Endothelial cell of umbilical vein (primary cell): ENCODE results near the gene SUPT5H. TPM values are rescaled to one million over a fixed set of nuclear protein-coding genes. Genes with fewer than 3 reads are reported as not detected.

ENCODE experiments used
- BruUV-seq: library from RNA; stranded (reverse); fragments of 400-500 nt; replicated peaks from 2 replicates; lab custom pipeline; 2021; lab: Mats Ljungman, UMichigan
- CTCF ChIA-PET: fragments of 300-600, 350-600 bp; sonication (Branson Sonifier 250); formaldehyde crosslinking; loops from one replicate; lab custom pipeline; 2021; ENCODE audit warnings: antibody characterized with exemption, inconsistent platforms; lab: Charles Lee
- POLR2A ChIA-PET: fragments of 300-600, 350-600 bp; sonication (Branson Sonifier 250); formaldehyde crosslinking; loops from one replicate; lab custom pipeline; 2021; ENCODE audit warnings: antibody characterized with exemption, inconsistent platforms; lab: Charles Lee
- DNase-seq: peaks from one replicate; pipeline ENCODE4 v3.0.0-alpha.2; 2011; ENCODE audit warnings: low read depth, low spot score
- FAIRE-seq: peaks from 2 replicates; lab custom pipeline; 2011; peaks lifted over from hg19 to GRCh38; lab: Jason Lieb, UNC
- H2AFZ ChIP-seq: 2 replicates; pipeline ENCODE4 v1.6.0; 2012; ENCODE audit warnings: low read depth, low read length, control low read depth, inconsistent platforms
- H3K27ac ChIP-seq: 2 replicates; pipeline ENCODE4 v1.5.1; 2011; ENCODE audit warnings: low read depth, mild to moderate bottlenecking, control low read depth, low read length, moderate library complexity; ENCODE audit not compliant: insufficient read depth
- H3K27me3 ChIP-seq, 2 experiments: 2 replicates each; pipeline versions ENCODE4 v1.6.0 to v1.6.1; 2011; ENCODE audit warnings: low read length in 2 of 2, mixed read lengths in 1 of 2; ENCODE audit not compliant: control insufficient read depth in 2 of 2, insufficient read depth in 2 of 2
- H3K36me3 ChIP-seq, 2 experiments: 2 replicates in 1 of 2; 3 replicates in 1 of 2; pipeline ENCODE4 v1.5.1; 2011; ENCODE audit warnings: low read length in 2 of 2, mild to moderate bottlenecking in 1 of 2, moderate library complexity in 1 of 2; ENCODE audit not compliant: control insufficient read depth in 2 of 2, insufficient read depth in 2 of 2; ENCODE audit errors: extremely low read depth in 1 of 2
- H3K4me1 ChIP-seq: 3 replicates; pipeline ENCODE4 v1.5.1; 2011; ENCODE audit warnings: mild to moderate bottlenecking, low read length; ENCODE audit not compliant: control insufficient read depth, insufficient read depth; ENCODE audit errors: extremely low read depth
- H3K4me2 ChIP-seq: 2 replicates; pipeline ENCODE4 v1.6.1; 2011; ENCODE audit warnings: low read length, control low read depth, mixed read lengths; ENCODE audit not compliant: insufficient read depth
- H3K4me3 ChIP-seq, 3 experiments: fragments of 200-600 bp in 1 of 3; sonication (generic), shearing (Covaris generic) in 1 of 3; replicated peaks in 1 of 3; 2 replicates each; pipeline ENCODE4 v1.5.1; 2011 to 2016; ENCODE audit warnings: control low read depth in 3 of 3, low read length in 3 of 3, mild to moderate bottlenecking in 2 of 3, inconsistent platforms in 1 of 3, low read depth in 1 of 3, moderate library complexity in 1 of 3; ENCODE audit not compliant: insufficient read depth in 1 of 3
- H3K79me2 ChIP-seq: 2 replicates; pipeline ENCODE4 v1.6.0; 2012; ENCODE audit warnings: low read length, inconsistent platforms; ENCODE audit not compliant: control insufficient read depth, insufficient read depth
- H3K9ac ChIP-seq: replicated peaks from 2 replicates; pipeline ENCODE3; 2011; ENCODE audit warnings: low read length, control low read depth; ENCODE audit not compliant: insufficient read depth; ENCODE audit errors: extremely low read depth
- H3K9me1 ChIP-seq: replicated peaks from 3 replicates; pipeline ENCODE4 v1.6.0; 2011; ENCODE audit warnings: mild to moderate bottlenecking, low read length; ENCODE audit not compliant: control insufficient read depth, insufficient read depth; ENCODE audit errors: extremely low read depth
- H3K9me3 ChIP-seq: replicated peaks from 2 replicates; pipeline ENCODE4 v1.5.1; 2012; ENCODE audit warnings: low read length, inconsistent platforms; ENCODE audit not compliant: control insufficient read depth, insufficient read depth
- H4K20me1 ChIP-seq: replicated peaks from 2 replicates; pipeline ENCODE3; 2011; ENCODE audit warnings: mild to moderate bottlenecking, low read length; ENCODE audit not compliant: control insufficient read depth, insufficient read depth; ENCODE audit errors: extremely low read depth
- CTCF ChIP-seq, 2 donors: IDR thresholded peaks; 1 replicate in 1 of 2; 2 replicates in 1 of 2; pipeline ENCODE4 v1.5.1; 2011; ENCODE audit warnings: low read length in 2 of 2, mild to moderate bottlenecking in 2 of 2, moderate library complexity in 2 of 2, control low read depth in 1 of 2, inconsistent platforms in 1 of 2, low read depth in 1 of 2; ENCODE audit not compliant: insufficient read depth in 1 of 2; ENCODE audit errors: extremely low read depth in 1 of 2
- EZH2 ChIP-seq: IDR thresholded peaks from 2 replicates; pipeline ENCODE4 v1.6.1; 2012; ENCODE audit warnings: borderline replicate concordance, low read depth, mild to moderate bottlenecking, moderate library complexity, low read length, inconsistent platforms; ENCODE audit not compliant: severe bottlenecking
- FOS ChIP-seq: IDR thresholded peaks from 2 replicates; pipeline ENCODE4 v1.6.1; 2011; ENCODE audit warnings: mild to moderate bottlenecking, low read length, moderate library complexity, borderline replicate concordance; ENCODE audit not compliant: insufficient read depth
- GATA2 ChIP-seq: IDR thresholded peaks from 2 replicates; pipeline ENCODE4 v1.7.0; 2011; ENCODE audit warnings: low read depth, mild to moderate bottlenecking, moderate library complexity, mixed read lengths, low read length; ENCODE audit not compliant: insufficient read length, insufficient read depth
- JUN ChIP-seq: IDR thresholded peaks from 2 replicates; pipeline ENCODE4 v1.6.1; 2011; ENCODE audit warnings: borderline replicate concordance, low read depth; ENCODE audit not compliant: insufficient read length, insufficient read depth
- MAX ChIP-seq: IDR thresholded peaks from 2 replicates; pipeline ENCODE4 v1.6.1; 2011; ENCODE audit not compliant: insufficient read depth, insufficient read length
- MYC ChIP-seq: IDR thresholded peaks from one replicate; pipeline ENCODE4 v1.6.1; 2011; ENCODE audit warnings: mild to moderate bottlenecking, low read depth, low read length
- POLR2A ChIP-seq: IDR thresholded peaks from 2 replicates; pipeline ENCODE4 v1.6.1; 2012; ENCODE audit warnings: low read depth, mild to moderate bottlenecking, control low read depth, low read length
- POLR2AphosphoS5 ChIP-seq: IDR thresholded peaks from 2 replicates; pipeline ENCODE4 v1.6.1; 2012; ENCODE audit warnings: low read depth, mild to moderate bottlenecking, control low read depth, low read length, moderate library complexity; ENCODE audit not compliant: insufficient read depth
- dilution Hi-C: fragments of 300-500 bp; cut with MboI; formaldehyde crosslinking; loops from one replicate; pipeline ENCODE4 v1.15.0; 2019; ENCODE audit warnings: low sequenced_read_pairs; ENCODE audit not compliant: extremely low pct_ligation_motif_present
- intact Hi-C: fragments of 100-400 bp; cut with micrococcal nuclease; formaldehyde crosslinking; loops from one replicate; pipeline ENCODE4 v1.10.0; 2022
- polyA plus RNA-seq, 4 experiments: library from polyadenylated mRNA; depleted of rRNA in 3 of 4; stranded (reverse) in 3 of 4; unstranded in 1 of 4; fragments of >200 nt; gene quantifications; 2 replicates each; pipeline versions ENCODE4 v1.2.1 to v1.2.3, GENCODE V29; 2011 to 2012; ENCODE audit warnings: missing spikeins in 1 of 4
- total RNA-seq: library from RNA; stranded (reverse); gene quantifications from 2 replicates; pipeline ENCODE4 v1.2.3, GENCODE V29; 2021

SUPT5H gene
- total and polyA plus RNA-seq, 2 donors (not counting 3 experiments of a cell fraction or from before 2014, with no cell fraction given): 87.6 to 120 TPM

- Histone ChIP-seq H3K27me3 (no peaks in the 10 kb centered on the region), H3K4me1 (no peaks in the 10 kb centered on the region), H2AFZ (no peak overlapping the region), H3K4me2 (no peak overlapping the region), H4K20me1 (no peaks in the 10 kb centered on the region), H3K36me3 (peaks cover 9 to 74% of the 10 kb centered on the region in 2 experiments), H3K9me1 (no peaks in the 10 kb centered on the region), H3K79me2 (no peaks in the 10 kb centered on the region), H3K9ac (no peak overlapping the region), H3K9me3 (no peaks in the 10 kb centered on the region), H3K27ac (no peak overlapping the region), H3K4me3 (no peak overlapping the region)
- dilution Hi-C loops (no loop called here), intact Hi-C loops (no loop called here)
- ChIA-PET CTCF (no interaction called here), POLR2A (no interaction called here)
- DNase-seq (no peak), FAIRE-seq (no peak)
- BruUV-seq: no TSS peak
- TF ChIP-seq CTCF (IDR thresholded peaks at IDR 0.05; ENCODE audit: extremely low read depth in 1 of 2, insufficient read depth in 1 of 2, low read depth in 1 of 2, low read length in 2 of 2) (no peak), MYC (no peak), EZH2 (no peak), JUN (no peak), FOS (no peak), POLR2A (no peak), GATA2 (no peak), POLR2AphosphoS5 (no peak), MAX (no peak)
Observed at GRCh38 chr19:39472746-39473442, 27.5 kb downstream of the SUPT5H start.
